ENCODE results near the gene ATG16L1.

GRCh38 chr2:233334915-233335314 lies 83.4 kb downstream of the ATG16L1 start:
- TF ChIP-seq CTCF (conservative IDR thresholded peaks at IDR 0.05; ENCODE audit: low read depth in 2 of 2) (no peak), EZH2 (IDR thresholded peaks at IDR 0.05; ENCODE audit: low read depth, unreplicated experiment) (no peak), NANOG (IDR thresholded peaks at IDR 0.05; ENCODE audit: borderline replicate concordance) (no peak), REST (IDR thresholded peaks at IDR 0.05; ENCODE audit: unreplicated experiment) (no peak), EZH2phosphoT487 (IDR thresholded peaks at IDR 0.05; ENCODE audit: unreplicated experiment) (no peak), STAT1 (IDR thresholded peaks at IDR 0.05; ENCODE audit: unreplicated experiment) (no peak), POLR2AphosphoS5 (IDR thresholded peaks at IDR 0.05; ENCODE audit: low read depth) (no peak), ZNF331 (CRISPR knock-in tag; IDR thresholded peaks at IDR 0.05; ENCODE audit: low read depth) (no peak), ZNF114 (CRISPR knock-in tag; IDR thresholded peaks at IDR 0.05) (no peak)
- TF ChIP-seq, protein P1, sequence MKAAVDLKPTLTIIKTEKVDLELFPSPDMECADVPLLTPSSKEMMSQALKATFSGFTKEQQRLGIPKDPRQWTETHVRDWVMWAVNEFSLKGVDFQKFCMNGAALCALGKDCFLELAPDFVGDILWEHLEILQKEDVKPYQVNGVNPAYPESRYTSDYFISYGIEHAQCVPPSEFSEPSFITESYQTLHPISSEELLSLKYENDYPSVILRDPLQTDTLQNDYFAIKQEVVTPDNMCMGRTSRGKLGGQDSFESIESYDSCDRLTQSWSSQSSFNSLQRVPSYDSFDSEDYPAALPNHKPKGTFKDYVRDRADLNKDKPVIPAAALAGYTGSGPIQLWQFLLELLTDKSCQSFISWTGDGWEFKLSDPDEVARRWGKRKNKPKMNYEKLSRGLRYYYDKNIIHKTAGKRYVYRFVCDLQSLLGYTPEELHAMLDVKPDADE (IDR thresholded peaks at IDR 0.05), result no peak
